HepG2 (cell line): Measurements from ENCODE around the gene NR2F1. TPM values are rescaled to one million over a fixed set of nuclear protein-coding genes. Genes with fewer than 3 reads are reported as not detected.
A peak's percentile ranks its signal among the peaks of the same experiment; 100 is the strongest.

Experiments used
- DMAP1 ChIP-seq: IDR thresholded peaks from 2 replicates; pipeline ENCODE4 v1.6.1; 2016
- HDAC6 ChIP-seq: fragments of 200-600 bp; sonication (generic); IDR thresholded peaks from 2 replicates; pipeline ENCODE4 v1.7.0; 2017; ENCODE audit warnings: mild to moderate bottlenecking, antibody characterized with exemption, low read length, low read depth
- JARID2 ChIP-seq: sonication (generic); formaldehyde crosslinking; IDR thresholded peaks from 2 replicates; pipeline ENCODE4 v1.8.1; 2023; ENCODE audit warnings: missing genetic modification reagents, inconsistent platforms; ENCODE audit not compliant: insufficient replicate concordance
- MIER2 ChIP-seq: IDR thresholded peaks from 2 replicates; pipeline ENCODE4 v1.6.1; 2016; ENCODE audit warnings: missing biosample characterization, missing genetic modification reagents
- MYC ChIP-seq: sonication (generic); formaldehyde crosslinking; IDR thresholded peaks from 2 replicates; pipeline ENCODE4 v1.9.0; 2021; ENCODE audit warnings: missing genetic modification reagents, borderline replicate concordance
- NFYC ChIP-seq: IDR thresholded peaks from 2 replicates; pipeline ENCODE4 v1.6.1; 2016; ENCODE audit warnings: missing genetic modification reagents, missing compliant biosample characterization
- PBX2 ChIP-seq: IDR thresholded peaks from 2 replicates; pipeline ENCODE4 v1.6.1; 2016; ENCODE audit warnings: control low read depth
- PCBP2 ChIP-seq: fragments of 200-400 bp; formaldehyde crosslinking; optimal IDR thresholded peaks from 2 replicates; pipeline ENCODE3; 2018; ENCODE audit warnings: low read length, low read depth; ENCODE audit not compliant: poor library complexity, severe bottlenecking
- RARG ChIP-seq: sonication (generic); formaldehyde crosslinking; IDR thresholded peaks from 2 replicates; pipeline ENCODE4 v1.4.0; 2020; ENCODE audit warnings: low read depth, mild to moderate bottlenecking, missing genetic modification reagents
- REPIN1 ChIP-seq: sonication (generic); formaldehyde crosslinking; IDR thresholded peaks from 2 replicates; pipeline ENCODE4 v1.8.0; 2022; ENCODE audit warnings: missing genetic modification reagents, low read depth, mild to moderate bottlenecking, borderline replicate concordance
- SIN3A ChIP-seq: IDR thresholded peaks from 2 replicates; pipeline ENCODE4 v1.6.1; 2011; ENCODE audit warnings: low read depth, mild to moderate bottlenecking, control low read depth, low read length, borderline replicate concordance
- TP53 ChIP-seq: sonication (generic); formaldehyde crosslinking; conservative IDR thresholded peaks from 2 replicates; pipeline ENCODE4 v1.4.0; 2020; ENCODE audit warnings: missing genetic modification reagents
- ZNF256 ChIP-seq: sonication (generic); formaldehyde crosslinking; conservative IDR thresholded peaks from 2 replicates; pipeline ENCODE4 v1.4.0; 2020; ENCODE audit warnings: missing genetic modification reagents
- ZNF282 ChIP-seq: fragments of 450-650 bp; IDR thresholded peaks from 2 replicates; pipeline ENCODE4 v1.6.1; 2018; ENCODE audit not compliant: partially characterized antibody
- ZNF362 ChIP-seq: sonication (generic); formaldehyde crosslinking; IDR thresholded peaks from 2 replicates; pipeline ENCODE4 v1.4.0; 2020; ENCODE audit warnings: missing genetic modification reagents, mild to moderate bottlenecking, borderline replicate concordance
- ZNF879 ChIP-seq: sonication (generic); formaldehyde crosslinking; IDR thresholded peaks from 2 replicates; pipeline ENCODE4 v1.8.1; 2023; ENCODE audit warnings: missing genetic modification reagents
- ZUFSP ChIP-seq: sonication (generic); formaldehyde crosslinking; IDR thresholded peaks from 2 replicates; pipeline ENCODE4 v1.9.0; 2021; ENCODE audit warnings: missing genetic modification reagents, mild to moderate bottlenecking, borderline replicate concordance
- polyA plus RNA-seq, 8 experiments: library from polyadenylated mRNA; depleted of rRNA in 3 of 8; stranded (reverse) in 7 of 8; unstranded in 1 of 8; fragments of >200 nt; fragmentation: Illumina TruSeq in 4 of 8; extraction: Trizol in 4 of 8; gene quantifications; 2 replicates each; pipeline versions ENCODE4 v1.2.1 to v1.2.3, GENCODE V29; 2011 to 2016; ENCODE audit warnings: low read depth in 4 of 8, missing spikeins in 1 of 8, mixed read lengths in 1 of 8; ENCODE audit not compliant: insufficient read depth in 1 of 8
- total RNA-seq, 5 experiments: library from RNA; depleted of rRNA; stranded (reverse); fragments of >200 nt; fragmentation: Illumina TruSeq; extraction: Trizol; gene quantifications; 2 replicates each; pipeline ENCODE4 v1.2.3, GENCODE V29; 2016; ENCODE audit warnings: low read depth in 1 of 5
- TF ChIP-seq, protein P1 (sequence below): sonication (generic); formaldehyde crosslinking; IDR thresholded peaks from 2 replicates; pipeline ENCODE4 v1.4.0; 2020; ENCODE audit warnings: missing genetic modification reagents
- TF ChIP-seq, protein P2 (sequence below): sonication (generic); formaldehyde crosslinking; IDR thresholded peaks from 2 replicates; pipeline ENCODE4 v1.5.0; 2020; ENCODE audit warnings: missing genetic modification reagents, mild to moderate bottlenecking, borderline replicate concordance

The NR2F1 gene
- total and polyA plus RNA-seq, 2 of the 13 experiments (the other 11 are each of a cell fraction or from before 2014, with no cell fraction given): 17.1 to 59.7 TPM

DNA sequence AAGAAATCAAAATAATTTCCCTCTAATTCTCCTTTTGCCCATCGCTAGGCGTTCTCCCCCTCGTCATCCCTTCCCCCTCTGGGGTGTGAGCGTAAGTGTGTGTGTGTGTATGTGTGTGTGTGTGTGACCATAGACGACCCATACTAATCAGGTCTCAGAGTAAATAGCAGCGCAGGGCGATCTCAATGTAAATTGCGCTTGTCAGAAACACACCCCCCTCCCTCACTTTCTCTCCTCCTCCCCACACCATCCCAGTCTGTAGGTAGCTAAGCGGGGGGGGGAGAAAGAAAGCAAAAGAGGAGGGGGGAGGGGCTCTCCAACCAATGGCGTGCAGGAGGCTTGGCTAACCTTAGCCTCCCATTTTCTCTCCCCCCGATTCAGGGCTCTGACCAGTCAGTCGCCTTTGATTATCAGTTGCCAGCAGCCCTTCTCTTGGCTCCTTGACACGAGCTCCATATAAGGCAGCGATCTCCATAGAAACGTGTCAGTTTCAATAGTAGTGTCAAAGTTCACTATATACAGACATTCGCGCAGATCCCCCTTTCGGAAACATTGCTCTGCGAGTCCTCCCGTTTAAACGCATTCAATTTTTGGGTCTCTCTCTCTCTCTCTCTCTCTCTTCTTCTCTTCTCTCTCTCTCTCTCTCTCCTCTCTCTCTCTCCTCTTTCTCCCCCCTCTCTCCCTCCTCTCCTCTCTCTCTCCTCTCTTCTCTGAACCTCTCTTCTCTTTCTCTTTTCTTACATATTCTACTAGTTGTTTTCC is at the start of gene NR2F1 (continued):
- TF ChIP-seq ZUFSP (CRISPR knock-in tag) (no peak), PCBP2 (no peak), ZNF879 (no peak), PBX2 (CRISPR knock-in tag) (peak; percentile 41; the same call in 1 of the 2 replicates), JARID2 (no peak), NFYC (CRISPR knock-in tag) (peak; percentile 75), TP53 (CRISPR knock-in tag) (no peak), ZNF256 (CRISPR knock-in tag) (no peak), RARG (no peak), MIER2 (CRISPR knock-in tag) (no peak), ZNF362 (CRISPR knock-in tag) (peak; percentile 66; the same call in 1 of the 2 replicates), MYC (CRISPR knock-in tag) (no peak), ZNF282 (no peak), DMAP1 (CRISPR knock-in tag) (no peak), HDAC6 (no peak), SIN3A (peak; percentile 79; the same call in 1 of the 2 replicates), REPIN1 (CRISPR knock-in tag) (peak; percentile 82; the same call in 1 of the 2 replicates)
- TF ChIP-seq, protein P1, sequence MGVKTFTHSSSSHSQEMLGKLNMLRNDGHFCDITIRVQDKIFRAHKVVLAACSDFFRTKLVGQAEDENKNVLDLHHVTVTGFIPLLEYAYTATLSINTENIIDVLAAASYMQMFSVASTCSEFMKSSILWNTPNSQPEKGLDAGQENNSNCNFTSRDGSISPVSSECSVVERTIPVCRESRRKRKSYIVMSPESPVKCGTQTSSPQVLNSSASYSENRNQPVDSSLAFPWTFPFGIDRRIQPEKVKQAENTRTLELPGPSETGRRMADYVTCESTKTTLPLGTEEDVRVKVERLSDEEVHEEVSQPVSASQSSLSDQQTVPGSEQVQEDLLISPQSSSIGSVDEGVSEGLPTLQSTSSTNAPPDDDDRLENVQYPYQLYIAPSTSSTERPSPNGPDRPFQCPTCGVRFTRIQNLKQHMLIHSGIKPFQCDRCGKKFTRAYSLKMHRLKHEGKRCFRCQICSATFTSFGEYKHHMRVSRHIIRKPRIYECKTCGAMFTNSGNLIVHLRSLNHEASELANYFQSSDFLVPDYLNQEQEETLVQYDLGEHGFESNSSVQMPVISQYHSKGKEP: no peak
- TF ChIP-seq, protein P2, sequence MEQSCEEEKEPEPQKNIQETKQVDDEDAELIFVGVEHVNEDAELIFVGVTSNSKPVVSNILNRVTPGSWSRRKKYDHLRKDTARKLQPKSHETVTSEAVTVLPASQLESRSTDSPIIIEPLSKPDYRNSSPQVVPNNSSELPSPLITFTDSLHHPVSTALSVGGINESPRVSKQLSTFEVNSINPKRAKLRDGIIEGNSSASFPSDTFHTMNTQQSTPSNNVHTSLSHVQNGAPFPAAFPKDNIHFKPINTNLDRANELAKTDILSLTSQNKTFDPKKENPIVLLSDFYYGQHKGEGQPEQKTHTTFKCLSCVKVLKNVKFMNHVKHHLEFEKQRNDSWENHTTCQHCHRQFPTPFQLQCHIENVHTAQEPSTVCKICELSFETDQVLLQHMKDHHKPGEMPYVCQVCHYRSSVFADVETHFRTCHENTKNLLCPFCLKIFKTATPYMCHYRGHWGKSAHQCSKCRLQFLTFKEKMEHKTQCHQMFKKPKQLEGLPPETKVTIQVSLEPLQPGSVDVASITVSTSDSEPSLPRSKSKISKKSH (CRISPR knock-in tag): no peak
